ENCODE data around the gene NDUFS8. TPM values are rescaled to one million over a fixed set of nuclear protein-coding genes. Genes with fewer than 3 reads are reported as not detected.

NDUFS8 gene
- total RNA-seq, 1 donor: 85.9 TPM

DNA sequence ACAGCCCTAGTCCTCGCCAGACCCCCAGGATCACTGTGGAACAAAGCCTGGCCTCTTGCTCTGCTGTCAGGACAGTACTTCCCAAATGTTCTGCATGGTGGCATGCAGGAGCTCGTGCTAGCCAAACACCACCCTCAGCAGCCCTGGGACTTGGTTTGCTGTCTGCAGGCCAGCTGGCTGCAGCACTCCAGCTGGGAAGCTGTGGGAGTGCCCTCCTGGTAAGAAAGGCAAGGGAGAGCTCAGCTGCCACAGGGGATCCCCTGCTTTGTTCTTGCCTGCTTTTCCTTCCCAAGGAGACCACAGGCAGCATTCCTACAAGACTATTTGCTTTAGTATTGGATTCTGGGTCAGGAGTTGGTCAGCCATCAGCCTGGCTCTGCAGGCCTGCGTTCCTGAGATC, 36.3 kb downstream of the NDUFS8 start:
- DNase-seq (ENCODE audit: low read depth): no peak
- H3K4me3 ChIP-seq (ENCODE audit: low read depth, low read length): no peak overlapping the region
- TF ChIP-seq, protein P1, sequence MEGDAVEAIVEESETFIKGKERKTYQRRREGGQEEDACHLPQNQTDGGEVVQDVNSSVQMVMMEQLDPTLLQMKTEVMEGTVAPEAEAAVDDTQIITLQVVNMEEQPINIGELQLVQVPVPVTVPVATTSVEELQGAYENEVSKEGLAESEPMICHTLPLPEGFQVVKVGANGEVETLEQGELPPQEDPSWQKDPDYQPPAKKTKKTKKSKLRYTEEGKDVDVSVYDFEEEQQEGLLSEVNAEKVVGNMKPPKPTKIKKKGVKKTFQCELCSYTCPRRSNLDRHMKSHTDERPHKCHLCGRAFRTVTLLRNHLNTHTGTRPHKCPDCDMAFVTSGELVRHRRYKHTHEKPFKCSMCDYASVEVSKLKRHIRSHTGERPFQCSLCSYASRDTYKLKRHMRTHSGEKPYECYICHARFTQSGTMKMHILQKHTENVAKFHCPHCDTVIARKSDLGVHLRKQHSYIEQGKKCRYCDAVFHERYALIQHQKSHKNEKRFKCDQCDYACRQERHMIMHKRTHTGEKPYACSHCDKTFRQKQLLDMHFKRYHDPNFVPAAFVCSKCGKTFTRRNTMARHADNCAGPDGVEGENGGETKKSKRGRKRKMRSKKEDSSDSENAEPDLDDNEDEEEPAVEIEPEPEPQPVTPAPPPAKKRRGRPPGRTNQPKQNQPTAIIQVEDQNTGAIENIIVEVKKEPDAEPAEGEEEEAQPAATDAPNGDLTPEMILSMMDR (IDR thresholded peaks at IDR 0.05; ENCODE audit: insufficient read depth, low read depth, low read length): no peak

DNA sequence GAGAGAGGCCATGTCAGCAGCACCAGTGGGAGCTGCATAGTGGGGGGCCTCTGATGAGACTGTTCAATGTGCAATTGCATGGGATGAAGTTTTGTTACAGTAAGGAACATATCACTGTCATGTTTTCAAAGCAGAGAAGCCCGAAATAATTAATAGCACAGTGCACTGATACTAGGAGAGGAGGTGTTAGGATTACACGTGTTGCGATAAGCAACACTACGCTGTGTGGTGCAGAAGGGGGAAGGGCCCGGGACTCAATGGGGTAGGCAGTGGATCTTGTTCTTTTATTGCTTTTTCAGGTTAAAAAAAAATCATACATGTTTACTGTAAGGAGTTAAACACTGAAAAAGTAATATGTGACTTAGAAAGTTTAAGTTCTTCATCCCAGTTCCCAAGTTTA, 37.5 kb downstream of the NDUFS8 start:
- H3K4me3 ChIP-seq (ENCODE audit: low read depth, low read length): no peak overlapping the region
- DNase-seq (ENCODE audit: low read depth): no peak
- TF ChIP-seq, protein P1 (IDR thresholded peaks at IDR 0.05; ENCODE audit: insufficient read depth, low read depth, low read length): no peak

DNA sequence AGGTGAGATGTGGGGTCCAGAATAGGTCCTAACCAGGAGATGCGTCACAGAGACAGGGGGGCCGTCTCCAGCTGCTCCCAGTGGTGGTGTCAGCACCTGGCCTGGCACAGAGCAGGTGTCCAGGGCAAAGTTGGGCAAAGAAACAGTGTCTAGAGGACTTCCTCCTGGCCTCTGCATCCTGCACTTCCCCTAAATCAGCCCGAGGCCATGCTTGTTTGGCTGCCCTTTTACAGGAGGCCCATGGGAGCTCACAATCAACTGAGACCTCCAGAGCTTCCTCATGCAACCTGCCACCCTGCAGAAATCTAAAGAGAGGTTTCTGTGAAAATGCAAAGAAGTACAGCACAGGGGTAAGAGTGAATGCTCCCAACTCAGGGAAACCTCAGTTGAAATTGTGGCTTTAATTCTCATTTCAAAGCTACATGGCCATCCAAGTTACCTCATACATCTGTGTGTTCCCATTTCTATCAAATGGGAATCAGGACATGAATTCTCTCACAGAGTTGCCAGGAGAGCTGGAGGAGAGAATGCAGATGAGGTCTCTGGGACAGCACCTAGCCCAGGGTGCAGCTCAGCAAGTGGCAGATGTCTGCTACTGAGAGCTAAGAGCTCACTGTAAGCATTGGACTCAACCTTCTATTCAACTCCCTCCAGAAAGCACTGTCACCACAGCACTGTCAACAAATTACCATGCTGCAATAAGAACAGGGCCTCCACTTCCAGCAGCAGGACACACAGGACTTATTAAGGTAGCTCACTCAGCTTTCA, 41.0 kb downstream of the NDUFS8 start:
- no peak for DNase-seq (ENCODE audit: low read depth)
- TF ChIP-seq, protein P1 (IDR thresholded peaks at IDR 0.05; ENCODE audit: insufficient read depth, low read depth, low read length): no peak
- no peak overlapping the region for H3K4me3 ChIP-seq (ENCODE audit: low read depth, low read length)

DNA sequence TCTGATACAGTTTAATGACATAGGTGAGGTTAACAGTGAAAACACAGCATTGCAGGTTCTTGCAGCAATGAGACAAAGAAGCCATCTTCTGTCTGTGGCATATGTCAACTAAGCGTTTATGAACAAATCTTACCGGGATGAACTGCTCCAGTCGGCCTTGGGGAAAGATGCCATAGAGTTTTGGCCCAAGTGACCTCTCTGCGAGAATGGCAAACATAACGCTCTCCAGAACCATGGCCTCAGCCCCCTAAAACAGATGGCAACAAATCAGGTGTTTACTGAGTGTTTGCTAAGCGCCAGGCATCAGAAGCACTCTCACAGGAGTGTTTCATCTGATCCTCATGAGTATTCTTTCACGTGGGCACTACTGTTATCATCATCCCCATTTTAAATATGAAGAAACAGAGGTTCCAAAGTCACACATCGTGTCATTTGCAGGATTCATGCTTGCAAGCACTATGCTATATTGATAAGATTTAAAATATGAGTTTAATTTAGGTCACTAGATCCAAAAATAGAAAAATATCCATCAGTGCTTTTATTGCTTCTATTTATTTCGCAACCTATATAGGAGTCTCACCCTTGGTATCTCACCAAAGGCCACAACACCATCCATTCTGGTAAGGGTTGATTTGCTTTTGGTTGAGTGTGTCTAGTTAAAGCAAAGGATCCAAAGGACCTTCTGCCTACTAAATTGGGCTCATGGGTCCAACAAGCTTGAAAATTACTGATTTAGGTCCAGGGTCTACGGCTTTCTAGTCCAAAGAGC, 44.3 kb downstream of the NDUFS8 start:
- no peak overlapping the region for H3K4me3 ChIP-seq (ENCODE audit: low read depth, low read length)
- TF ChIP-seq, protein P1 (IDR thresholded peaks at IDR 0.05; ENCODE audit: insufficient read depth, low read depth, low read length): no peak
- no peak for DNase-seq (ENCODE audit: low read depth)

DNA sequence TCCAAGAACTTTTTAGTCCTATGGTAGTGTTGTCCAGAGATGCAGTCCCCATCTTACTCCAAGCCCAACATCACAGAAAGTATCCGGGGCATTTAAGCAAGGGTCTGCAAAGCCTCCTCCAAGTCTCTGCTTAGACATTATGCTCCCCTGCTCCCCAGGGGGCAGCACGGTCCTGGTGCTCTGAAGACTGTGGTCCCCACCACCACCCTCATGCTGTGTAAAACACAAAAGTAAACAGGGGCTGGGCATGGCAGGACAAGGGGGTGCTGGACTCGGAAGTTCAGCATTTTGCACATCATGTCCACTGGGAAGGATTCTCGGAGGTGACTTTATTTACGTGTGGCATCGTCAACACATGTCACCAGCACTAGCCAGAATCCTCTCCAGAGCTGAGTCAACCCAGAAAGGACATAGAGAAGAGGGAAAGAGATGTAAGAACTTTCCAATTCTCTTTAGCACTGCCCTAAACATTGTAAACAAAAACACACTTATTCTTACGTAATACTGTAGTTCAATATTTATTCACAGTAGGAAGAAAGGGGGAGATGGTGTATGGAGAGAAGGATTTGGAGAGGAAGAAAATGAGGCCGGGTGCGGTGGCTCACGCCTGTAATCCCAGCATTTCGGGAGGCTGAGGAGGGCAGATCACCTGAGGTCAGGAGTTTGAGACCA, 46.0 kb downstream of the NDUFS8 start:
- DNase-seq (ENCODE audit: low read depth): peak; percentile 37
- TF ChIP-seq, protein P1 (IDR thresholded peaks at IDR 0.05; ENCODE audit: insufficient read depth, low read depth, low read length): peak; percentile 51
- H3K4me3 ChIP-seq (ENCODE audit: low read depth, low read length): no peak overlapping the region

- TF ChIP-seq, protein P1 (IDR thresholded peaks at IDR 0.05; ENCODE audit: insufficient read depth, low read depth, low read length): no peak
- DNase-seq (ENCODE audit: low read depth): no peak
- H3K4me3 ChIP-seq (ENCODE audit: low read depth, low read length): no peak overlapping the region
These were observed 47.4 kb downstream of the NDUFS8 start for GRCh38 chr11:68077617-68078582.
